ENCODE data around the gene CCDC124.
A peak's percentile ranks its signal among the peaks of the same experiment; 100 is the strongest.

- peak; percentile 95 for TF ChIP-seq CTCF (conservative IDR thresholded peaks at IDR 0.05; ENCODE audit: low read depth, low read length)
- no peak for TF ChIP-seq EZH2 (IDR thresholded peaks at IDR 0.05; ENCODE audit: low read length, unreplicated experiment)
Measured at GRCh38 chr19:17932485-17933338, at the start of gene CCDC124.

Data from PC-3 (cell line).